ENCODE data around the gene KCNK10.

The KCNK10 gene

DNA sequence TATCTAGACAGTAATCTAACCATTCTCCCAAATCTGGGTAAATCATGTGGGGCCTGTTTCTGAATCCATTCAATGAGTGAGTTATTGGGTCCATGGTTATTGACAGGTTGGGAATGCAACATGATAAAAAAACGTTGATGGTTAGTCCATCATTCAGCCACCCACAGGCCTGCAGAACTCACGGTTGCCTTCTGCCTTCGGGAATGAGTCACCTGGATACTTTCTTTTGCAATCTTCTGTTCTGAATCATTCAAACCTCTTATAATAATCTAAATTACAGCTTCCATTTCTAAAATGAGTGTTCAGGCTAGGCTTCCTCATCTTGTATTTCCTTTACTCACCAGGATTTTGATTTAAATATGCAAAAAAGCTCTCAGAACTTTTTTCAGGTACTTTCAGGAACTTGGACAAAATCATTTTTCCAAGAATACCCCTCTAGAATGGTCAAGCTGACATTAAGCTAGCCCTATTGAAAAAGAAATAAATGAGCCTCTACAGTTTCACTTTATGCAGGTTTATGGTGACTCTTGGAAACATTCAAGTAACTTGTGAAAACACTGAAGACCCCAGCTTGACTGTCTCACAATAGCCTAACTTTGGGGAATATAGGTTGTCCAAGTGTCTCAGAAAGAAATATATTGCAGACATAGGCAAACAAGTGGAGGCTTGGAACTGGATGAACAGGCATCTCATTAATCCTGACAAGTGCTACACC is 94.4 kb downstream of the KCNK10 start:
- Mint-ChIP-seq H3K27ac (no peak overlapping the region), H3K4me1 (no peaks in the 10 kb centered on the region), H3K27me3 (peaks cover 11% of the 10 kb centered on the region), H3K4me3 (no peak overlapping the region), H3K9me3 (peaks cover under 1% of the 10 kb centered on the region), H3K36me3 (no peaks in the 10 kb centered on the region)

DNA sequence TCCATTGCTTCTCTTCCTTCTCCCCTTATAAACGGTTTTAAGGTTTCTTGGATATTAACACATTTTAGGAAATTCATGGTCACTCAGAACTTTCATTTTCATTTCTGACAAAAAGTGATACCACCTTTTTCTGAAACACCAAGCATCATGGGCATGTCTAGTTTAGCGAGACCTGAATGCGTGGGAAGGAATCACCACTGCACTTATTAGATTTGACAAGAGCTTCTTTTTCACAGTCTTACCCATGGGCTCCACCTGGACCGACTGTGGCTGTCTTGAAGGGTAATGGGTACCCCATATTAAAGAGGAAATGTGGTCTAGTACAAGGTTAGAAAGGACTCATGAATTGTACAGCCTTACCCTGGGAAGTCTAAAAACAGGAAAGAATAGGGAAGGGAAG is 95.4 kb downstream of the KCNK10 start:
- no peaks in the 10 kb centered on the region for H3K36me3 Mint-ChIP-seq
- peaks cover 12% of the 10 kb centered on the region for H3K27me3 Mint-ChIP-seq
- H3K9me3 Mint-ChIP-seq: peaks cover 8% of the 10 kb centered on the region
- no peaks in the 10 kb centered on the region for H3K4me1 Mint-ChIP-seq
- no peak overlapping the region for H3K4me3 Mint-ChIP-seq
- H3K27ac Mint-ChIP-seq: no peak overlapping the region

DNA sequence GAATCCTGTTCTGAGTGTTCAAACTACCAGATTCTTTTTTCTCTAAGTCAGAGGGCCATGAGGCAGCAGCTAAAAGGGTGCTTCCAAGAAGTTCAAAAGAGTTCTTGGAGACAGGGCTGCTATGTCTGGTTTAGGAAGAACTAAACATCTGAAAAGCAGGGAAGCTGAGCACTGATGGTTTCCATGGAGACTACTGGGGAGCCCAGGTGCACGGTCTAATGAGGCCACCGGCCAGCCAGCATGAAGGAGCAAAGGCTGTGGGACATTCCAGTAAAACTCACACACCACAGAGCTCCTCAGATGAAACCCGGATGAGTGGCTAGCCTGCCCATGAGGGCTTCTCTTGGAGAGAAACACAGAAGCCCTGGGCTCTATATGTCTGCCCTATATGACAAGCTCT is 97.3 kb downstream of the KCNK10 start:
- no peak overlapping the region for H3K4me3 Mint-ChIP-seq
- H3K27me3 Mint-ChIP-seq: peaks cover 16% of the 10 kb centered on the region
- H3K36me3 Mint-ChIP-seq: no peaks in the 10 kb centered on the region
- no peaks in the 10 kb centered on the region for H3K4me1 Mint-ChIP-seq
- no peak overlapping the region for H3K27ac Mint-ChIP-seq
- peaks cover 21% of the 10 kb centered on the region for H3K9me3 Mint-ChIP-seq

DNA sequence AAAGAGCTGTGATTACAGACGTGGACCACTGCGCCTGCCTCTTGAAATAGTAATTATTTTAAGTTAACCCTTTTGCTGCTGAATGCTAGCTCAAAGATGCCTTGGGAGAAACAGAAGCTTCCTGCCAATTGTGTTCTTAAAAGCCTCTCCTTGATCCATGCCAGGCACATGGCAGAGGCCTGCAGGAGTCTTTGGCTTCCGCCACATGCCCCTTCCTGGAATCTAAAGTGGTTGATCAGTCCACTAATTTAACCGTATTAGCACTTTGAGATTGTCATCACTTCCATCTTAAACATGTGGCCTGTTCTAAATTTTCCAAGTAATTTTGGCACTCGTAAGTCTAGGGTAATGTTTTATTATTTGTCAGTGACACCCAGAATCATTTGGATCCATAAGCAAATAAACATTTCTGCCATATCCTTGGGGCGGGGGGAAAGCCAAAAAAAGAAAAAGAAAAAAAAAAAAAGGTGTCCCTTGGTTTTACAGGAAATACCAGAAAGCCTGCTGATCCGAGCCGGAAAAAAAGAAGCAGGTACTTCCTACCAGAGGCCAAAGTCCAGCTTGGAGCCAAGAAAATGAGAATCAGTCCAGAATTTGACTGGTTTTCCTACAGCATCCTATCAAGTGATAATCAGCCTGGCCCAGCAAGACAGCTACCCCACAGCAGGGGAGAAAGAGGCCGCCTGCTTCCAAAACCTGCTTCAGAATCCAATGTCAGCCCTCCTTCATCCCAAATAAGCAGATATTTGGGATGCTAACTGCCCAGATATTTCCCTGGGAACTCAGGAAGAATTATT is 104.8 kb downstream of the KCNK10 start:
- Mint-ChIP-seq H3K27ac (no peak overlapping the region), H3K9me3 (peaks cover 17% of the 10 kb centered on the region), H3K36me3 (no peaks in the 10 kb centered on the region), H3K4me3 (no peak overlapping the region), H3K4me1 (no peaks in the 10 kb centered on the region), H3K27me3 (peaks cover 8% of the 10 kb centered on the region)

DNA sequence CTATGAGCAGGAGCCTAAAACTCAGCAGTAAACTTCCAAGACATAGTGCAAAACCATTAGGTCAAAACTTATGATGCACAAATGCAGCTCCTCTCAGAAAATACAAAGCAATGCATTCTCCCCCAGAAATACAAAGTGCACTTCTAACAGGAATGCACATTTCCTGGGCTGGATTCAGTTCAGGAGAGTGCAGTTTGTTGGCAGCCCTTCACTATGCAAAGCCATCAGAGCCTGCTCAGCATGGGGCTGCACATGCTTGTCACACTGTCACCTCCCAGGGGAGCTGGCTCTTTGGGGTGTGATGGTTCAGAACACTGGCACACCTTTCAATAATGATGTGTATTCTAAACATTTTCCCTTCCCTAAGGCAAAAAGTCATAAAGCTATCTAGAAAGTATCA is 110.4 kb downstream of the KCNK10 start:
- no peaks in the 10 kb centered on the region for H3K36me3 Mint-ChIP-seq
- no peaks in the 10 kb centered on the region for H3K4me1 Mint-ChIP-seq
- H3K27ac Mint-ChIP-seq: no peak overlapping the region
- no peaks in the 10 kb centered on the region for H3K9me3 Mint-ChIP-seq
- H3K4me3 Mint-ChIP-seq: no peak overlapping the region
- H3K27me3 Mint-ChIP-seq: peaks cover 7% of the 10 kb centered on the region

DNA sequence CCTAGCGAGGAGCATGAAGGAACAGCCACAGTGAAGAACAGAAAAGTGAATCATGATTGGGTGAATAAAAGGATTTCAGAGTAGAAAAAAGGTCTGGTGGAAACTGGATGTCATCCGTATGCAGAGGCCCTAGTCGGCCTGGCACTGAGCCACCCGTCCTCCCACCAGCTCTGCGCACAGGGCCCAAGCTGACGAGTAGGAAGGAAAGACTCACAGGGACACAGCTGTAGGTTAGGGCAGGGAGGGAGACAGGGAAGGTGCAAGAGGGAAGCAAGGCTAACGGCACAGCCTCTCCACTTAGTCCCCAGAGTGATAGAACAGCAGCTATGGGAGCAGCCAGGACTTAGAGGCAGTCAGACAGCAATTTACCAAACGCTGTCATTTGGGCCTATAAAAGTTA is 112.6 kb downstream of the KCNK10 start:
- Mint-ChIP-seq H3K4me3 (no peak overlapping the region), H3K27me3 (peaks cover 7% of the 10 kb centered on the region), H3K9me3 (no peaks in the 10 kb centered on the region), H3K4me1 (no peaks in the 10 kb centered on the region), H3K27ac (no peak overlapping the region), H3K36me3 (no peaks in the 10 kb centered on the region)

DNA sequence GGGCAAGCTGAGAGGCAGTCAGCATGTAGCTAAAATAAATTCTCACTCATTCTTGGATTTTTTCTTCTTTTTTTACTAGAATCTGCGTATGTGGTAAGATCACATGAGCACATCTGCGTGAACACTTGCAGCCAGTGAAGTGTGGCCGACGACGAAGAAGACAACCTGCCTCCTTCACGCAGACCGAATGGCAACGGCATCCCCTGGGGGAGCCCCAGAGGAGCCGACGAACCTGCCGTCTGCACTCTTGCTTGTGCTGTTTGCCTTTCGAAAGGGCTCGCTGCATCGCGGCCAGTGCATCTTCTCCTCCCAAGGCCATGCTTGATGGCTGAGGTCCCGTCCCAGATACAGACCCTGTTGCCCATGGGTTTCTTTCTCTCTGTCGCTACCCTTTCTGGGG is 113.8 kb downstream of the KCNK10 start:
- H3K4me1 Mint-ChIP-seq: no peaks in the 10 kb centered on the region
- no peak overlapping the region for H3K4me3 Mint-ChIP-seq
- H3K27ac Mint-ChIP-seq: no peak overlapping the region
- peaks cover 7% of the 10 kb centered on the region for H3K27me3 Mint-ChIP-seq
- no peaks in the 10 kb centered on the region for H3K9me3 Mint-ChIP-seq
- H3K36me3 Mint-ChIP-seq: no peaks in the 10 kb centered on the region

DNA sequence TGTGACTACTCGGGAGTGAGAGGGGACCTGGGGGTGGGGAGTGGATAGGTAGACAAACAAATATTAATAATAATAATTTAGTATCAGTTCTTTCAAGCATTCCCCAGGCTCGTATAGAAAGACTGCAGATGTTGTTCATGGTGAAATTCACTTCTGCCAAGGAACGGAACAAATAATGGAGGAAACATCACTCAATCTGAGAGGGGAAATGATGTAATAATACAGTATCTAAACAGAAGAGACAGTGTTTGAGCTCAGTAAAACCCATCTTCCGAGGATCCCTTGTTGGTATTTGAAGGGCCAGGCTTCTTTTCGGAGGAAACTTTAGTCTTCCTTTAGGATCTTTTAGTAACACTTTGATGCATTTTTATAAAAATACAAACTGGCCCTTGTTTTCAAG is 114.2 kb downstream of the KCNK10 start:
- Mint-ChIP-seq H3K4me1 (no peaks in the 10 kb centered on the region), H3K27ac (no peak overlapping the region), H3K9me3 (no peaks in the 10 kb centered on the region), H3K36me3 (no peaks in the 10 kb centered on the region), H3K27me3 (peaks cover 8% of the 10 kb centered on the region), H3K4me3 (no peak overlapping the region)

DNA sequence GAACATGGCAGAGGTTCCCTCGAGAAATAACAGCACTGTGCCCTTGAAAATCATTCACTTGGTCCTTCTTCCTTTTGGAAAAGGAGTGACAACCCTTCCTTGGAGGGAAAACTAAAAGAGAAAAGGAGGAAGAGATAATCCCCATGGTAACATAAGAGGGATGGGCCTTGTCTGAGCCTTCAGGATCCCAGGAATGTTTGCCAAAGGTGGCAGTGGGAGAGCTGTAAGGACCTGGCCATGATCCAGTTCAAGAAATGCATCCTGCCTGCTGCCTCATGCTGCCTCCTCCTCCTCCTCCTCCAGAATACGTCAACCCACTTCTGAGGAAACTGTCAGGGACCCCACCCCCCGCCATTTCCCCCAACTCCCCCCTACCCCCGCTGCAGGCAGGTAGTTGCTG is 118.8 kb downstream of the KCNK10 start:
- no peak overlapping the region for H3K4me3 Mint-ChIP-seq
- H3K36me3 Mint-ChIP-seq: no peaks in the 10 kb centered on the region
- no peak overlapping the region for H3K27ac Mint-ChIP-seq

DNA sequence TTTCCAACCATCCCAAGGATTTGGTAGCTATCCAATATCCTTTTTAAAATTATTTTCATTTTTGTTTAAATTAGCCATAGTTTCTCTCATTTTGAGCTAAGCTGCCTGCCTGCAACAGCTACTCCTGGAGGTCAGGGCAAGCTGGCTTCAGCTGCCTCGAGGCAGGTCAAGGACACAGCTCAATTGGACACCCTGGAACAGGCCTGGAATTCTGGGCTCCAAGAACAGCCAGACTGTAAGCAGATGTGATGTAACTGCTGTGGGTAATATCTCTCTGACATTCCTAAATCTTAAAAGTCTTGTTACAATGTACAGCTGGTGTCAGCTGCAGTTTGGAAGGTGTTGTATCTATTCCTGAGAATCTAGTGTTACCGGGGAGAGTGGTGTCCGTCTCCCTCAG is 119.8 kb downstream of the KCNK10 start:
- no peak overlapping the region for H3K27ac Mint-ChIP-seq
- H3K9me3 Mint-ChIP-seq: no peaks in the 10 kb centered on the region
- no peak overlapping the region for H3K4me3 Mint-ChIP-seq
- H3K4me1 Mint-ChIP-seq: no peaks in the 10 kb centered on the region
- H3K27me3 Mint-ChIP-seq: peaks cover 10% of the 10 kb centered on the region
- no peaks in the 10 kb centered on the region for H3K36me3 Mint-ChIP-seq

More for the DNA sequence above, 118.8 kb downstream of the KCNK10 start:
- Mint-ChIP-seq H3K4me1 (no peaks in the 10 kb centered on the region), H3K9me3 (no peaks in the 10 kb centered on the region), H3K27me3 (peaks cover 12% of the 10 kb centered on the region)

DNA sequence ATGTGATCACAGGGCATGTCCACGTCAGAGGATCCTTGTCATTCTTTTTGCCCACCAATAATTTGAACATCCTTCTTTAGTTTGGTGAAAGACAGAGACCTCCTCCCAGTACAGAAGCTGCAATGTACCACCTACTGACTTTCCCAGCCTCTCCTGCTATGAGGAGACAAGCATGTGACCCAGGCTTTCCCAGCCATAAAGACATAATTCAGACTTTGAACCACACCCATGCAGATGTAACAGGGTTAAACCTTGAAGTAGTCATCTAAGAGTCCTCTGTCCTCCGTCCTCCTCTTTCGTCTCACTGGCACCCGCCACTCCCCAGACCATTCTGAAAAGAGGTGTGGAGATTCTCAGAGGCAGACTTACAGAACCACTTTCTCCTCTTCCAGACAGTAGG is 120.8 kb downstream of the KCNK10 start:
- Mint-ChIP-seq H3K4me3 (no peak overlapping the region), H3K36me3 (no peaks in the 10 kb centered on the region), H3K4me1 (no peaks in the 10 kb centered on the region), H3K27me3 (peaks cover 11% of the 10 kb centered on the region), H3K9me3 (no peaks in the 10 kb centered on the region), H3K27ac (no peak overlapping the region)

DNA sequence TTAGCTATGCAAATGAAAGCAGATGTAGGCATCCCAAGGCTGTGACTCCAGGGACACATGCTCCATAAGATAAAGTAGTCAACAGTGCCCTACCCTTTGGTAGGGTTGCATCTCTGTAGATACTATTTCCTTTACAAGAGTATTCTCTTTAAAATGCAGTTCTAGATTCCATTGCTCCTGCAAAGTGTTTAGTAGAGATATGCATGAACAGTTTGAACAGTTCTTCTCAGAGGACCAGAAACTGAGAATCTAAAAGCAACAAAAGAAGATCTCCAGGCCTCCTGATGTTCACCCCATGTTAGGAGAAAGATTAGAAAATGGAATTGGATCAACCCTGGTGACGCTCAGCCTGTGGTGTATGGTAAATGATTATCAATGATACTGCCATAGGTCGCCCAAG is 121.2 kb downstream of the KCNK10 start:
- Mint-ChIP-seq H3K4me3 (no peak overlapping the region), H3K27me3 (peaks cover 11% of the 10 kb centered on the region), H3K9me3 (no peaks in the 10 kb centered on the region), H3K4me1 (no peaks in the 10 kb centered on the region), H3K36me3 (no peaks in the 10 kb centered on the region), H3K27ac (no peak overlapping the region)

DNA sequence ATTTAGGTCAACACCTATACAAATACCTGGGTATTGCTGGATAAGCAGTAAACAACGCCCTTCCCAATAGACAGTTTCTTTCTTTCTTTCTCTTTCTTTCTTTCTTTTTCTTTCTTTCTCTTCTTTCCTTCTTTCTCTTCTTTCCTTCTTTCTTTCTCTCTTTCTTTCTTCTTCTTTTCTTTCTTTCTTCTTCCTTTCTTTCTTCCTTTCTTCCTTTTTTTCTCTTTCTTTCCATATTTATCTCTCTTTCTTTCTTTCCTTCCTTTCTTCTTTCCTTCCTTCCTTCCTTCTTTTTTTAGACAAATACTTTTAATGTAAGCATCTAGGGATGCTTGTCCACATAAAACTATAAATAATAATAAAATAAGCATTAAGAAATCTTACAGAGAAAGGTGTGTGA is 123.2 kb downstream of the KCNK10 start:
- Mint-ChIP-seq H3K4me1 (no peaks in the 10 kb centered on the region), H3K27me3 (peaks cover 15% of the 10 kb centered on the region), H3K4me3 (no peak overlapping the region), H3K36me3 (no peaks in the 10 kb centered on the region), H3K27ac (no peak overlapping the region), H3K9me3 (no peaks in the 10 kb centered on the region)

DNA sequence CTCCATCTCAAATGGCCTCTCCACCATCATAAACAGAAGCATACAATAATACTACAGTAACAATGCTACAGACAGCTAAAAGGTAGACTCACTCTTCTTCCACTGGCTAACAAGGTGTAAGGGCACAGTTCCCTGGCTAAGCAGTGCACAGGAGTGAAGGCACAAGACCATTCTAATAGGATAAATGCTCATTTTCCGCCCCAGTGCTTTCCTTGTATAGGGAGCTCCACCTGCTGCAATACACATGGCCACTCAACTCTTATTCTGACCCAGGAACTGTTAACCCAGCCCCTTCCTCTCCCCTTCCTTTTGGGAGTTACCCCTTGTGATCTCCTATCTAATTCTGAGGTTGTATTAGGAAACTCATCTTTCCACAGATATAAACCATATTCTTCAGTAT is 124.6 kb downstream of the KCNK10 start:
- Mint-ChIP-seq H3K27me3 (peaks cover 22% of the 10 kb centered on the region), H3K4me3 (no peak overlapping the region), H3K4me1 (no peaks in the 10 kb centered on the region), H3K27ac (no peak overlapping the region), H3K9me3 (no peaks in the 10 kb centered on the region), H3K36me3 (no peaks in the 10 kb centered on the region)

DNA sequence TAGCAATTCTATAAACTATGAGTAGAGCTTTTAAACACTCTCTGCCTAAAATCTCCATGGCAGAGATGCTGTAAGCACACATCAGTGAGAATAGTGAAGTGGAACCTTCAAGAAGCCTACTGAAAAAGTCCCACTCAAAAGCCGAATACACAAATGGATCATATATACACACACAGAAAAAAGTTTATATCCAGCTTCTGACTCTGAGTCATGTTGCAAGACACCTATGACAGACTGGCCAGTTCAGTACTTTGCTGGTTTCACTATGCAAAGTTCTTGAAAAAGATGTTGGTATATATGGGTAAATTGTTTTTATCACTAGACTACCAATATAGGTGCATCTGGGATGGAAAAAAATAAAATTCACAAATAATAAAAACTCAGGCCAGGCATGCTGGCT is 126.1 kb downstream of the KCNK10 start:
- Mint-ChIP-seq H3K4me3 (no peak overlapping the region), H3K27ac (no peak overlapping the region), H3K9me3 (no peaks in the 10 kb centered on the region), H3K27me3 (peaks cover 21% of the 10 kb centered on the region), H3K4me1 (no peaks in the 10 kb centered on the region), H3K36me3 (no peaks in the 10 kb centered on the region)

DNA sequence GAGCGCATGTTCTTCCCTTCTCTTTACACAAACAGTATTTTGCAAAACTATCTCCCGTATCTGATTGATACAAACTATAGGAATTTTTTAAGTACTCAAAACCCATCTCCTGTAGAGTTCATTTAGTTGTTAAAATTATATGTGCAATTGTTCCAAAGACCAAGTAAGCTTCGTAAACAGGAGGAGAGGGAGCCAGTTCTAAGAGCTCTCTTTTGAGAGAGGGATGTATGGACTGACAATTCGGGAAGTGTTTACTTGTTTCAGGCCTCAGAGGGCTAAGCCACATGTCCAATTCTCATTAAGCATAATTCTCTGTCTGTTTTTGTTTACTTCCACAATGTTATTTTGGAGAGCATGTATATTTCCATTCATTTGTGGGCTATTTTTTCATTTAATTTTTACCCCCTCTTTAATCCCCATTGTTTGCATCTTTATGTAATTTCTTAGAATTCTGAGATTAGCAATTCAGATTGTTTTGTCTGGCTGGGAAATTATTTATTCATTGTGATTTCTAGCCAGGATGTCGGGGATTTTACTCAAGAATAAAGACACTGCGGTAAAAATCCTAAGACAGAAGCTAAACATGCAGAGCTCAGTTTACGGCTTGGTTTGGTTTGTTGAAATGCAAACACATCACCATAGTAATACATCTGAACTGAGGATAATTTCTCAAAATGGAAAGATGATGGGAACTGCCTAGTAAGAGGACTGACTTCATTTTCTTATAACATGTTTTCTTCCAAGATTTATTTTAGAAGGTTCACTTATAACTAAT is 126.8 kb downstream of the KCNK10 start:
- Mint-ChIP-seq H3K4me3 (no peak overlapping the region), H3K4me1 (no peaks in the 10 kb centered on the region), H3K36me3 (no peaks in the 10 kb centered on the region), H3K27me3 (peaks cover 20% of the 10 kb centered on the region), H3K27ac (no peak overlapping the region), H3K9me3 (no peaks in the 10 kb centered on the region)
